CD4-positive, alpha-beta T cell treated with Interleukin-15 for 4 hours (primary cell): Measurements from ENCODE around the gene CALR.
A peak's percentile ranks its signal among the peaks of the same experiment; 100 is the strongest.
"Not testable (repeated sequence)": the region's sequence is repeated elsewhere in the genome, so short reads cannot be mapped to it uniquely, and the experiment has no call there.

ENCODE experiments used
- DNase-seq: peaks from one replicate; pipeline ENCODE4 v3.0.0-alpha.2; 2020; ENCODE audit warnings: low spot score

CALR gene

DNA sequence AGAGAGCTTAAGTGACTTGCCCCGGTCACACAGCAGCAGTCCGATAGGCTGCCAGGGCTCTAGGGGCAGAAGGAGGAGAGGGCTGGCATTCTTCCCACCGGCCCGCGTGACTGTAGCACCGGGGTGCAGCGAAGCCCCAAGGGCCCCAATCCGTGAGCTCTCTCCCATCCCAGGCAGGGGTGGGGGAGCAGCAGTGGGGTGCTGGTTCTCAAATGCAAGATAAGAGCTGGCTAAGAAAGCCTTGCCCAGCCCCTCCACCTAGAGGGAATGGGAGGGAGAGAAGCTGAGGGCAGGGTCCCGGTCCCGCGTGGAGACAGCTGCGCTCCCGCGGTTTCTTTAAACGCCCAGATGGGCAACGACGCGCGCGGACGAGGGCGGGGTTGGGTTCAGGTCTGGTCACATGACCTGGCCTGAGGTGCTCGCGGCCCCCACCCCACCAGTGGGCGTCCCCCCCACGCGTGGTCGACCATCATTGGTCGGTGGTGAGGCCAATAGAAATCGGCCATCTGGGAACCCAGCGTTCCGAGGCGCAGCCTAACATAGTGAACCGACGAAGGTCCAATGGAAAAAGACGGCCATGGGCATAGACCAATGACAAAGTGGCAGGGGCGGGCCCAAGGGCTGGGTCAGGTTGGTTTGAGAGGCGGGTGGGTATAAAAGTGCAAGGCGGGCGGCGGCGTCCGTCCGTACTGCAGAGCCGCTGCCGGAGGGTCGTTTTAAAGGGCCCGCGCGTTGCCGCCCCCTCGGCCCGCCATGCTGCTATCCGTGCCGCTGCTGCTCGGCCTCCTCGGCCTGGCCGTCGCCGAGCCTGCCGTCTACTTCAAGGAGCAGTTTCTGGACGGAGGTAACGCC lies at the start of gene CALR:
Gene CALR (plus strand): TSS at position 683 of the 852 bp plus-strand sequence. CDS start 71 bp downstream, at position 754.
- DNase-seq: peak; percentile 100

- DNase-seq: not testable (repeated sequence)
These were observed 48.1 kb upstream of the CALR start for GRCh38 chr19:12890299-12890786.

GRCh38 chr19:12890787-12891552 lies 47.4 kb upstream of the CALR start, which contains the start of gene GCDH:
Gene GCDH (plus strand): TSS chr19:12891160. CDS start chr19:12891305, 145 bp downstream.
- peak; percentile 97 for DNase-seq

GRCh38 chr19:12891553-12892021 lies 46.8 kb upstream of the CALR start:
- no peak for DNase-seq

GRCh38 chr19:12893582-12893981 lies 44.8 kb upstream of the CALR start:
- no peak for DNase-seq

DNA sequence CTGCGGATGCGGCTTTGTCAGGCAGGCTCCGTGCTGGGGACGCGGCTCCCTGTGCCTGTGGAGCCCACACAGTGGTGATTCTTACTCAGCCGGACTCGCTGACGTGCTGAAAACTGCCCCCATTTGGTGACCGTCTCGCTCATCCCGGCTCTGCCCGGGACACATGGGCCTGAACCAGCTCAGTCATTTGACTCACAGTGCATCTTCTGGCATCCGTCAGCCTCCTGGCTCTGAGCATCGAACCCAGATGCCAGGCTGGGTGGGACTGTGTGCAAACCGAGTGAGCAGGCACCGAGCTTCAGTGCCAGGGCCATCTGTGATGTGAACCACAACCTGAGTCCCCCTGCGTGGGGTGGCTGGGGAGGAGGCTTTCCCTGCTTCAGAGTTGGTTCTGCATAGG lies 41.9 kb upstream of the CALR start:
- no peak for DNase-seq

GRCh38 chr19:12899891-12900518 lies 38.4 kb upstream of the CALR start:
- DNase-seq: no peak

GRCh38 chr19:12907166-12907565 lies 31.2 kb upstream of the CALR start:
- DNase-seq: no peak

DNA sequence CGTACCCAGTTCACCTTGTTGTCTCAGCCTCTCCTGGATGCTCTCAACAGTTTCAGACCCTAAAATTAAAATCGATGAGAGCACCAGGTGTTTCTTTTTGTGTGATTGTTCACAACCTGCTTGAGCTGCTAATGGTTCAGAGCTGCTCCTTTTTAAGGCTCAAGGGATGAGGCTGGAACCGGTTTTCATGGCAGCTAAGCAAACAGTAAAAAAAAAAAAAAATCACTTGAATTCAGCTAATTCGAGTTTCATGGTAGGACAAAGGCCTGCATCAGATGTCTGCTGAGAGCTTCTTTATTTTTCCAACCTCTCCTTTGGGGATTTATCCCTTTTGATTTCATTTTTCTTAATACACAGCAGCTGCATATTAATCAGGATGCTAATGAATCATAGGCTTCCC lies 25.8 kb upstream of the CALR start:
- DNase-seq: no peak

DNA sequence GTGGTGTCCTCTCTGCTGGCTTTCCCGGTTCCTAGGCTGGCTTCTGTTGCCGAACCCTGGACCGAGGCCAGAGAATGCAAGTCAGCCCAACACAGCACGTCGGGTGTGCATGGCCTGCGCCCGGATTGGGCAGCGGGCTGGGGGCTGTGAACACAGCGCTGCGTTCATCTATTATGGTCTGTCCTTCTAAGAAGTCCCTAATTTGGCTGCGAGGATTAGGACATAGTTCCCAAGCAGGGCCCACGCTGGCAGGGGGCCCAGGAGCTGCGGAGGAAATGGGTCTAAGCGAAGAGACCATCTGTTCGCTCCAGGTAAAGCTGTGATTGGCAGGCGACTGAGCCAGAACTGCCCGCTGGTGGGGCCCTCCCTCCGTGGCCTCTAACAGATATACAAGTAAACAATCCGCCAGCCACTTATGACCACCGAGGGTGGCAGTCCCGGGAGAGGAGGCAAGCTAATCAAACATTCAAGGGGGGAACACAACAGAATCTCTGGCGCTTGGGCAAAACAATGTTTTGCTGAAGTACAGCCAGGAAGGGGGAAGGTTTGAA lies 25.3 kb upstream of the CALR start:
- DNase-seq: no peak

- DNase-seq: peak; percentile 60
These were observed 24.3 kb upstream of the CALR start for GRCh38 chr19:12913851-12914690.

- not testable (repeated sequence) for DNase-seq
These were observed 22.5 kb upstream of the CALR start for GRCh38 chr19:12915860-12916259.

DNA sequence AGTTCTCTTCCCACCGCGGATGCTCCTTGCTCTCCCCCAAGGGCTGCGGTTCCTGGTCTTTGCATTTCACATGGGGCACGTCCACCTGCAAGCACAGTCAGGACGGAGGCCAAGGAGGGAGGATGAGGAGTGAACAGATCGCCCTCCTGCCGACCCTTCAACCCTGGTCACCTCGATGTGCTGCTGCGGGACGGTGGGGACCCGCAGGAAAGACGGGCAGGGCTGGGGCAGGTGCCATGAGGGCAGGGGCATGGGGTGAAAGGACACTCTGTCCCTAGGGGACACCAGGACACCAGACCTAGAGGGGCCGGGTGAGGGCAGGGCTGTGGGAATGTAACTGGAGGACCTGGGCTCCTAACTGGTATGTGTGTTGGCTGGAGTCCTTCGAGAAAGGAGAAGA lies 20.2 kb upstream of the CALR start:
- DNase-seq: no peak

DNA sequence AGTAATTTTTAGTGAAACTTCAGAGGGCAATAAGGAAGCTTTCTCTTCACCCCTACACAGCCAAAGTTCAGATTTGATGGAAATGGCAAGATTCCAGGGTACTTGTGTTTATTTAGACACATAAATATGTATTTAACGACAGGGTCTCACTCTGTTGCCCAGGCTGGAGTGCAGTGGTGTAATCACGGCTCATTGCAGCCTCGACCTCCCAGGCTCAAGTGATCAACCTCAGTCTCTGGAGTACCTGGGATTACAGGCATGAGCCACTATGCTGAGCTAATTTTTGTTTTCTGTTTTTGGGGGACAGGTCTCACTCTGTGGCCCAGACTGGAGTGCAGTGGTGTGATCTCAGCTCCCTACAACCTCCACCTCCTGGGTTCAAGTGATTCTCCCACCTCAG lies 17.4 kb upstream of the CALR start:
- no peak for DNase-seq

GRCh38 chr19:12922959-12923358 lies 15.4 kb upstream of the CALR start:
- no peak for DNase-seq

DNA sequence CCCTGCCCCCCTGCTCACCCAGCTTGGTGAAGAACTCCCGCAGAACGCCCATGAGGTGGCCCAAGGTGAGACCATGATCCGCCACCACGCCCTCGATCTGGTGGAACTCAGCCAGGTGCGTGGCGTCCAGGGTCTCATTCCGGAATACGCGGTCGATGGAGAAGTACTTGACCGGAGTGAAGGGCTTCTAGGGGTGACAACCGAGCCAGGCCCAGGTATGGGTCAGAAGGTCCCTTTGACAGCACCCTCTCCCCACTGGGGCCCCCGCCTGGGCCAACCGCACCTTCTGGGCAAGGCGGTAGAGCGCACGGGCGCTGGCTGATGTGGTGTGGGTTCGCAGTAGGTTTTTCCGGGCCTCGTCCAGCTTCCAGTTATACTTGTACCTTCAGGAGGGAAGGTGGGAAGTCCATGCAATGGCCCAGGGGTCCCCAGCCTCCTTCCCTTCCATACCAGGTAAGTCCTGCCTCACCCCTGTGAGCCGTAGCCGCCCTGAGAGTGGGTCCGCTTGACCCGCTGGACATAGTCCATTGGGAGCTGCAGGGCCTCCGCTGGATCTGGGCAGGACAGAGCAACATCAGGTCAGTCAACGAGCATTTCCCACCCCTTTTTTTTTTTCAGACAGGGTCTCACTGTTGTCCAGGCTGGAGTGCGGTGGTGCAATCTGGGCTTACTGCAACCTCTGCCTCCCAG lies 13.6 kb upstream of the CALR start:
- no peak for DNase-seq

- no peak for DNase-seq
These were observed 8.3 kb upstream of the CALR start for GRCh38 chr19:12930002-12930645.

GRCh38 chr19:12932392-12933286 lies 5.8 kb upstream of the CALR start:
- no peak for DNase-seq
